ENCODE data around the gene CARS1. TPM values are rescaled to one million over a fixed set of nuclear protein-coding genes. Genes with fewer than 3 reads are reported as not detected.

The CARS1 gene
- total and polyA plus RNA-seq, 10 of the 15 experiments (the other 5 are each of a cell fraction or from before 2014, with no cell fraction given) = 7.8 to 60.6 (median 45.7) TPM

- TF ChIP-seq ZBED1 (IDR thresholded peaks at IDR 0.05; ENCODE audit: borderline replicate concordance) = no peak
- TF ChIP-seq NR2C2 (IDR thresholded peaks at IDR 0.05; ENCODE audit: borderline replicate concordance, control insufficient read depth, insufficient read length, low read depth) = no peak
- no peak for TF ChIP-seq NFIC (IDR thresholded peaks at IDR 0.05; ENCODE audit: low read depth, low read length)
- TF ChIP-seq POLR2AphosphoS2 (IDR thresholded peaks at IDR 0.05; ENCODE audit: low read depth, low read length) = no peak
- TF ChIP-seq YY1 (IDR thresholded peaks at IDR 0.05; ENCODE audit: low read depth, low read length) = peak; percentile 88; the same call in 1 of the 2 replicates
- peak; percentile 75 for TF ChIP-seq CREB1 (IDR thresholded peaks at IDR 0.05; ENCODE audit: low read depth)
- no peak; the same call in 1 of the 2 replicates for TF ChIP-seq LARP7 (IDR thresholded peaks at IDR 0.05)
- TF ChIP-seq NKRF (conservative IDR thresholded peaks at IDR 0.05) = peak; percentile 97
- no peak for TF ChIP-seq SRF (IDR thresholded peaks at IDR 0.05; ENCODE audit: low read depth in 2 of 2, low read length in 2 of 2)
- no peak for TF ChIP-seq SMAD1 (IDR thresholded peaks at IDR 0.05; ENCODE audit: low read depth, partially characterized antibody)
- peak; percentile 66; the same call in 1 of the 2 replicates for TF ChIP-seq PML (IDR thresholded peaks at IDR 0.05; ENCODE audit: low read length)
- TF ChIP-seq SPI1 (IDR thresholded peaks at IDR 0.05; ENCODE audit: borderline replicate concordance, insufficient read depth, low read depth, low read length) = peak; percentile 55; the same call in 1 of the 2 replicates
- TF ChIP-seq JUND (IDR thresholded peaks at IDR 0.05; ENCODE audit: low read depth, low read length) = no peak
- no peak for TF ChIP-seq SUPT20H (IDR thresholded peaks at IDR 0.05; ENCODE audit: borderline replicate concordance, control insufficient read depth, low read depth, low read length)
- TF ChIP-seq MEF2B (IDR thresholded peaks at IDR 0.05; ENCODE audit: partially characterized antibody, poor library complexity, severe bottlenecking) = no peak
- TF ChIP-seq, protein P1, sequence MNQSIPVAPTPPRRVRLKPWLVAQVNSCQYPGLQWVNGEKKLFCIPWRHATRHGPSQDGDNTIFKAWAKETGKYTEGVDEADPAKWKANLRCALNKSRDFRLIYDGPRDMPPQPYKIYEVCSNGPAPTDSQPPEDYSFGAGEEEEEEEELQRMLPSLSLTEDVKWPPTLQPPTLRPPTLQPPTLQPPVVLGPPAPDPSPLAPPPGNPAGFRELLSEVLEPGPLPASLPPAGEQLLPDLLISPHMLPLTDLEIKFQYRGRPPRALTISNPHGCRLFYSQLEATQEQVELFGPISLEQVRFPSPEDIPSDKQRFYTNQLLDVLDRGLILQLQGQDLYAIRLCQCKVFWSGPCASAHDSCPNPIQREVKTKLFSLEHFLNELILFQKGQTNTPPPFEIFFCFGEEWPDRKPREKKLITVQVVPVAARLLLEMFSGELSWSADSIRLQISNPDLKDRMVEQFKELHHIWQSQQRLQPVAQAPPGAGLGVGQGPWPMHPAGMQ (IDR thresholded peaks at IDR 0.05; ENCODE audit: borderline replicate concordance) = no peak
- no peak for TF ChIP-seq EGR1 (IDR thresholded peaks at IDR 0.05; ENCODE audit: borderline replicate concordance in 1 of 2, low read depth in 2 of 2, low read length in 2 of 2)
- TF ChIP-seq WRNIP1 (IDR thresholded peaks at IDR 0.05; ENCODE audit: borderline replicate concordance, low read depth, low read length) = no peak
- no peak for TF ChIP-seq BMI1 (IDR thresholded peaks at IDR 0.05; ENCODE audit: borderline replicate concordance)
- TF ChIP-seq ZNF384 (IDR thresholded peaks at IDR 0.05; ENCODE audit: borderline replicate concordance, low read depth, low read length) = no peak
- no peak for TF ChIP-seq STAT3 (IDR thresholded peaks at IDR 0.05; ENCODE audit: low read depth, low read length)
- no peak for TF ChIP-seq PAX8 (IDR thresholded peaks at IDR 0.05)
- TF ChIP-seq, protein P2, sequence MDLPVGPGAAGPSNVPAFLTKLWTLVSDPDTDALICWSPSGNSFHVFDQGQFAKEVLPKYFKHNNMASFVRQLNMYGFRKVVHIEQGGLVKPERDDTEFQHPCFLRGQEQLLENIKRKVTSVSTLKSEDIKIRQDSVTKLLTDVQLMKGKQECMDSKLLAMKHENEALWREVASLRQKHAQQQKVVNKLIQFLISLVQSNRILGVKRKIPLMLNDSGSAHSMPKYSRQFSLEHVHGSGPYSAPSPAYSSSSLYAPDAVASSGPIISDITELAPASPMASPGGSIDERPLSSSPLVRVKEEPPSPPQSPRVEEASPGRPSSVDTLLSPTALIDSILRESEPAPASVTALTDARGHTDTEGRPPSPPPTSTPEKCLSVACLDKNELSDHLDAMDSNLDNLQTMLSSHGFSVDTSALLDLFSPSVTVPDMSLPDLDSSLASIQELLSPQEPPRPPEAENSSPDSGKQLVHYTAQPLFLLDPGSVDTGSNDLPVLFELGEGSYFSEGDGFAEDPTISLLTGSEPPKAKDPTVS (IDR thresholded peaks at IDR 0.05; ENCODE audit: low read depth, low read length) = no peak
- TF ChIP-seq RB1 (IDR thresholded peaks at IDR 0.05; ENCODE audit: borderline replicate concordance) = no peak; the same call in 1 of the 2 replicates
Observed at GRCh38 chr11:2992234-2992996, 64.8 kb downstream of the CARS1 start, which contains the start of gene NAP1L4 (continued).

Data from GM12878 (cell line).